Stimulated activated CD8-positive, alpha-beta memory T cell treated with anti-CD3 and anti-CD28 coated beads, Interleukin-12 subunit alpha, Interleukin-12 subunit beta, amount 100 ng/mL, for 24 hours (primary cell): ENCODE measurements around the gene UBE2E2.
"Not testable (repeated sequence)": the region's sequence is repeated elsewhere in the genome, so short reads cannot be mapped to it uniquely, and the experiment has no call there.

Experiments used
- DNase-seq: peaks from one replicate; pipeline ENCODE4 v3.0.0-alpha.2; 2020; ENCODE audit errors: extremely low read depth

The UBE2E2 gene

DNA sequence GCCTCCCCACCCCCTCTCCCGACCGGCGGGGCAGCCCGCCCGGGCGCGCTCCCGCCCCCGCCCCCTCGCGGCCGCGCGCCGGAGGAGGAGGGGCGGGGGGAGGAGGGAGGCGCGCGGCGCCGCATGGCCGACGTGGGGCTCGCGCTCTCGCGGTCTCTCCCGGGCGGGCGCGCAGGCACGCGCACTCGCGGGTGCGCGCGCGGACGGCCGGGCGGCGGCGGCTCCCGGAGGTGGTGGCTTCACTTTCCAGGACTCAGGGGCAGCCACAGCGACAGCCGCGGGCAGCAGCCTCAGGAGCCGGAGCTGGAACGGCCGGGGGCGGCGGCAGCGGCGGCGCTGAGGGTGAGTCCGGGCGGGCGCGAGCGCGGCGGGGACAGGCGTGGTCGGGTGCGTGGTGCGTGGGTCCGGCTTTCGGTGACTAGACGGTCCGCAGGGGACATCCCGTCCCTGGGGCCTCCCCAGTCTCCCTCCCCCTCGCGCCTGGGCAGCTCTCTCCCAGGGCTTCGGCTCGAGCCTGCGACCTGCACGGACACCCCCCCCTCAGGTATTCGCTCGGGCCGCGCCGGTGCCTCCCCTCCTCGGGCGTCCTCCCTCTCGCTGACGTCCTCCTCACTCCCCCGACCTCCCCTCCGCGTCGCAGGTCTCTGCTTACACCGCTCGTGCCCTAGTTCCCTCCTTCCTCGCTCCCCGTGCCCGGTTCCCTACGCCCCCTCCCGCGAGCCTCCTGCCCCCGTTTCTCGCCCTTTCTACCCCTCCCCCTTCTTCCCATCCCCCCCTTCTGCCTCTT lies at the start of gene UBE2E2:
Gene UBE2E2 (plus strand): TSS at position 407 of the 787 bp plus-strand sequence.
- DNase-seq = no peak

DNA sequence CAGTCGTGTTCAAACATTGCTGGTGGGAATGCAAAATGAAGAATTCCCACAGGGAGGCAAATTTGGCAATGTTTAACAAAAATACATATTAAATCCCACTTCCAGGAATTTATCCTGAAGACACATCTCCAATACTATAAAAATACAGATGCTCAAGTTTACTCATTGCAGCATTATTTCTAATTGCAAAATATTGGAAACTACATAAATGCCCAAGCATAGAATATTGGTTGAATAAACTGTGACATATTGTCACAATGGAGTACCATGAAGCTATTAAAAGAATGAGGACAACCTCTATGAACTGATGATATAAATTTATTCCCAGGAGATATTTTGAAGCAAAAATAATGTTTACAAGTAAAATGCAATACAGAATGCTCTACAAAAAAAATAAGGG lies 49.7 kb upstream of the UBE2E2 start:
- no peak for DNase-seq

DNA sequence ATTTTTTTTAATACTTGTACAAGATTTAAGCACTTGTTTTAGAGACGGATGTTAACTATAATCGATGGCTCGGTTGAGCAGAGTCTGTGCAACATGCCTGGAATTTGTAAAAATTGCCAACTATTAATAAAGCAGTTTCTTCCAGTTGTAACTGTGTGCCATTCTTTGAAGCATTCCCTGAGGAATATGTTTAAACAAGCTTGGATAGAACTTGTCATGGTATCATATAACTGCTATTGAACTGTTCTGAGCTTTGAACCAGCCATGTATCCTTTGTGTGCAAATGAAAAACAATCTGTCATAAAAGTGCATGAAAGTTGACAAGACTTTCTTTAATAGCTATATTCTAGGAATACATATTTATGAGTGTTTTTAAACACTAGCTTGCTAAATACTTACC lies 45.8 kb upstream of the UBE2E2 start:
- DNase-seq = no peak

DNA sequence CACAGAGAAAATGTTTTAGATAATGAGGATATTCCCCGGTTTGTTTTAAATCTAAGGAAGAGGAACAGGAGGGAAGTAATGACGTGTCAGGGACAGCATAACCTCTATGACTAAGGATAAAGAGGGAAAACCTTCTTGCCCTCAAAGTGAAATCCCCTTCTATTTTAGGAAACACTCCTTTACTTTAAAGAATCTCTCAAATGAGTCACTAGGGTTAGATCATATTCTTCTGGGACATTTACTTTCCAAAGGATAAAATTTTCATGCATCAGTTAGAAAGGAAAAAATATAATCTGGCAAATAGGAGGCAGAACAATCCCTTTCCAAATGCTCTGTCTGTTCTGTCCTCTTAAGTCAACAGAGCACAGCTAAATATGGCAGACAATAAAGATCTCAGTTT lies 43.2 kb upstream of the UBE2E2 start:
- no peak for DNase-seq

DNA sequence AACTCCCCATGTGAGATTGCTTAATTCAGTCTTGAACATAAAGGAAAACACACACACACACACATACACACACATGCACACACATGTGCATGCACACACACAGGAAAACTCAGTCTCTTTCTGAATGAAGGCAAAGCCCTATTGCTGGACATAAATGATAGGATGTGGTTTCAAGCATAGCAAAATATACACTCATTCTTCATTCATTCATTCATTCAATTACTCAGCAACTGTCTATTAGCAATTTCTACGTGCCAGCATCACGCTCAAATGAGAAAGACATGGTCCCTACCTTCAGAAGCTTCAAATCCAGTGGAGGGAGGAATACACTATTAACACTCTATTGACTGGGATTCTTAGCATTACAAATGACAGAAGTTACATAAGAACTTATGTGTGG lies 41.8 kb upstream of the UBE2E2 start:
- DNase-seq = no peak

DNA sequence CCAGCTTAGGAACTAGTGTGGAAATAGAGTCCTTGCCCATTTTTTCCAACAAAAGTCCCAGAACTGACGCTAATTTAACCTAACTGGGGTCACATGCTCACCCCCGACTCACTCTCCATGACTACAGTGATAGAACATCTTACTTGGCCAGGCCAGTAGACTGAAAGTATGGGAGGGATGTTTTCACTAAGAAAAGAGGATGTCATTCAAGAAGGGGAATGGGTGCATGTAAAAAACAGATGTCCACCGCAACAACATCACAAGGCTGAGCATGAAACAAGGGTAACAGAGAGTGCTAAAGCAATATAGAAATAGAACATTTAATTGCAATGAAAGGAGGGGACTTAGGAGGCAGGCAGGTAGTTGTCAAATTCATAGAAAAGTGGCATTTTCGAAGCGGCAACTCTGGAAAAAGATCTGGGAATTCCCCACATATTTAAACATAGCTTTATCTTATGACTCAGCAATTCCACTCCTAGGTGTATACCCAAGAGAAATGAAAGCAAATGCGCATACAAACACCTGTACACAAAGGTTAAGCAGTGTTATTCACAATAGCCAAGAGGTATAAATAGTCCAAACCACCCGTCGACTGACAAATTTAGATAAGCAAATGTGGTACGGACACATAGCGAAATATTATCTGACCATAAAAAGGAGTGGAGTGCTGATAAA lies 41.1 kb upstream of the UBE2E2 start:
- no peak for DNase-seq

DNA sequence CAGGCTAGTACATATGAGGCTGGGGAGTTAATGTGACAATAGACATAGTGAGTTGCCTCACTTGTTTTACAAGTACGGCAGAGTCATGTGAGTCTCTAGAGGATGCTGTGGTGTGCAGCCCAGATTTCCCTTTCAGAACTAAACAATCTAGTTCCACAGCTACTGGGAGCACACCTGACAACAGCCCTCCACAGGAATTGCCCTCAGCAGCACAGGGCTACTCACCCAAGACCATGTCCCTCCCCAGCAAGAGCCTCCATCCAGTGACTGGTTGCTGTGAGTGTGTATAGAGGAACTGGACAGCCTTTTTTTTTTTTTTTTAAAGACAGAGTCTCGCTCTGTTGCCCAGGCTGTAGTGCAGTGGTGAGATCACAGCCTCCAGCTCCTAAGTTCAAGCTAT lies 40.2 kb upstream of the UBE2E2 start:
- DNase-seq = no peak

DNA sequence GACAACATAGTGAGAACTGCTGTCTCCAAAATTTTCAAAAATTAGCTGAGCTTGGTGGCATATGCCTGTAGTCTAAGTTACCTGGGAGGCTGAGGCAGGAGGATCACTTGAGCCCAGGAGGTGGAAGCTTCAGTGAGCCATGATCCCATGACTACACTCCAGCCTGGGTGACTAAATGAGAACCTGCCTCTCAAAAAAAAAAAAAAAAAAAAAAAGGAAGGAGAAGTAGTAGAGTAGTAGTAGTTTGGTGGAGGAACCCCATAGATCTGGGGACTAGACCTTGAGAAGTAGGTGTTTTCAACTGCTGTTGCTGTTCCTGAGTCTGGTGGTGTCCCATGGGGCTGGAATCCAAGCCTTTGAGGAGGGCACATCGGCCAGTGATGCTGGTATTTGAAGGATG lies 38.4 kb upstream of the UBE2E2 start:
- no peak for DNase-seq

DNA sequence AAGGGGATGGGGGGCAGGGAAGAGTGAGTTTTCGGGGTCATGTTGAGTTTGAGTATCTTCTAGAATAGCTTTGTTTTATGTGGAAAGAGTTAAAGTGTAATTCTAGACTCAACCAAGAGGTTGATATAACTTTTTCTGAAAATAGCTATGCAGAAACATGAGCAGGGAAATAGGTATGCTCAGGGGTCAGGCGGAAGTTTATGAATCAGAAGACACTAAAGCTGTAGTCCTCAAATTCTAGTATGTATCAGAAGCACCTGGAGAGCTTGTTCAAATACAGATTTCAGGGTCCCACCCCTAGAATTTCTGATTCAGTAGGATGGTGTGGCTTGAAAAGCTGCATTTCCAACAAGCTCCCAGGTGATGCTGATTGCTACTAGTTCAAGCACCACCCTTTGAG lies 37.6 kb upstream of the UBE2E2 start:
- no peak for DNase-seq

DNA sequence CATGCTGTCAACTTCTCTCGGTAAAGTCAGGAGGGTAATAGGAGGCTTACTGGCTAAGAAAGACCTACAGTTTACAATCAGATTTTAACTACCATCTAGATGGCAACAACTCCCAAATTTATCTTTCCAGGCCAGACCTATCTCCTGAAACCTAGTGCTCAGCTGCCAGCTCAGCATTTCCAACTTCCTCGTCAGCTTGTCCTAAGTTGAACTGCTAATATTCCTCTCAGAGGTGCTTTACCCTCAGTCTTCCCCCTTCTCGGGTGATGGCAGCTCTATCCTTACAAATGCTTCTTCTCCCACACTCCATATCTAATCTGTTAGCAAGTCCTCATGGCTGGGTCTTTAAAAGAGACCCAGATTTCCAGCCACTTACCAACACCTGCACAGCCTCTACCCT lies 36.9 kb upstream of the UBE2E2 start:
- DNase-seq = no peak

DNA sequence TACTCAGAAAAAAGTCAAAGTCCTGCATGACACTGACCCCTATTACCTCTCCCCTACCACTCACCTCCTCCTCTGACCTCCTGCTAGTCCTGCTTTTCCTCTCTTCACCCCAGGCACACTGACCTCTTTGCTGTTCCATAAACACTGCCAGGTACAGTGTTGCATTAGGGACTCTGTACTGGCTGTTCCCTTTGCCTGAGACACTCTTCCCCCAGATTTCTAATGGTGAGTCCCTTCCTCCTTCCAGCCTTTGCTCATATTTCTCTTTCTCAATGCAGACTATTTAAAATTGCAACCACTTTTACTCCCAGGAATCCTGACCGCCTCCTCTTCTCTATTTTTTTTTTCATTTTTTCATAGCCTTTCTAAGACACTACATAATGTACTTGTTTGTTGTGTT lies 36.3 kb upstream of the UBE2E2 start:
- DNase-seq = no peak

DNA sequence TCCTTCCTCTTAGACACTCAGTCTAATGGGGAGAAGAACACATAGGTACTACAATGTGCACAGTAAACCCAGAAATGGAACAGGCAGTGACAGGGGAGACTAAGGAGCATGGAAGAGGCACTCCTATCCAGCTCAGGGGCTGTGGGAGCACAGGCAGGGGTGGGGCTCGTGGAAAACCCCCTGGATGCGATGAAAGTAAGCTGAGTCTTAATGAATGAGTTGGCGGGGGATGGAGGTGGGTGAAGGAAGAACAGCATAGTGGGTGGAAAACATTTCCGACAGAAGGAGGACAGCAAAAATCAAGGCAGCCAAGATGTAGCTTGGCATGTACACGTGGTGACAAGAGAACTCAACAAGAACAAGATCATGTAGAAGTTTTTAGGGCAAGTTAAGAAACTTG lies 33.6 kb upstream of the UBE2E2 start:
- no peak for DNase-seq

DNA sequence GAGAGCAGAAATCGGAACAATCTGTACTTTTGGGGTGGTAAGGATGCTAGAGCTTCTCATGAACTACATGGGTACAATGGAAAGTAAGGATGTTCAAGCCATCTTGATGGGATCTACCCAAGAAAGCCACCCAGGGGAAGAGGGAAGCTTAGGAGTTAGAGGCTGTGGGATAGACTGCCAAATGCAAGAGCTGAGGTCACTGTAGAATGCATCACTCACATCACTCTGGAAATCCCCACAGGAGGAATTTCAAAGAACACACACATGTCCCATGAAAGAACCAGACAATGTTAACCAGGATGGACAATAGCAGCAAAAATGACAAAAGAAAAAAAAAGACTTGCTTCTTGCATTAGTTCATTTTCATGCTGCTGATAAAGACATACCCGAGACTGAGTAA lies 32.8 kb upstream of the UBE2E2 start:
- DNase-seq = no peak

DNA sequence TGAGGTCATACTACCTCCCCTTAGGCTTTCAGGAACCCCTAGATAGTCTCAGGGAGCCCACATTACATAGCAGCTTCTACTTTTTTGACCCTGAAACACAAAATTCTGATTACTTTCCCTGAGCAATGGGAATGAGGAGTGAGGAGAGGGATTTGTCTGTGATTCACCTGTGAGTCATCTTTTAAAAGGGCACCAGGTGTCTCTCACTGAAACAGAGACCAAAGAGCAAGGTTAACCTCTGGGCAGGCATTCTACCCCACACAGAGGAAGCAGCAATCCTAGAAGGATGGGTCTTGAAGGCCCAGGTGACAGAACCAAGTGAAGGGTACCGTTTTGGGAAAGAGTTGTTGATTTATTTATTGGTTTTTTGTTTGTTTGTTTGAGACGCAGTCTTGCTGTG lies 31.1 kb upstream of the UBE2E2 start:
- DNase-seq = no peak

DNA sequence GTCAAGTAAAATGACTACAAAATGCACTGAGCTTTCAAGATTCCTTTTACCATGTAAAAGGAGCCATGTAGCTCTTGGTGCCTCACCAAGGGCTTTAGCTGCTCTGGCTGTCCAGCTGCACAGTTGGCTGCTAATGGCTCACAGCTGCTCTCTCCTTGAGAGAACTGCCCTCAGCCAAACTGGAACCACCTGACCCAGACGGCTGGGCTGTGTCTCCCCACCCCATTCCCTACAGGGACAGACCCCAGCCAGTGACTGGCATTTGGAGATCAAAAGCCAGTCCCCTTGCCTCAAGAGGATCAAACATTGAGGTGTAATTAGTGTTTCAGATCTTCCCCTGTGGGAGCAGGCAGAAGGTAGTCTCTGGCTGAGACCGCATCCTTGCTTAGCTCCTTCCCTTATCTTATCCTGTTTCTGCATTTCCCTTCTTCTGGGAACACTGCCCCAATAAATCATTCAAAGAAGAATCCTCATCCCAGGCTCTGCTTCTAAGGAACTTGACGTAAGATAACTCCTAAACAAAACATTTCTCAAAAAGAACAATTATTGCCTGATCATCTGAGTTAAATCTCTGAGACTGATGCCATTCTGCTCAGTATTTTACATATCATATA lies 28.6 kb upstream of the UBE2E2 start:
- no peak for DNase-seq

DNA sequence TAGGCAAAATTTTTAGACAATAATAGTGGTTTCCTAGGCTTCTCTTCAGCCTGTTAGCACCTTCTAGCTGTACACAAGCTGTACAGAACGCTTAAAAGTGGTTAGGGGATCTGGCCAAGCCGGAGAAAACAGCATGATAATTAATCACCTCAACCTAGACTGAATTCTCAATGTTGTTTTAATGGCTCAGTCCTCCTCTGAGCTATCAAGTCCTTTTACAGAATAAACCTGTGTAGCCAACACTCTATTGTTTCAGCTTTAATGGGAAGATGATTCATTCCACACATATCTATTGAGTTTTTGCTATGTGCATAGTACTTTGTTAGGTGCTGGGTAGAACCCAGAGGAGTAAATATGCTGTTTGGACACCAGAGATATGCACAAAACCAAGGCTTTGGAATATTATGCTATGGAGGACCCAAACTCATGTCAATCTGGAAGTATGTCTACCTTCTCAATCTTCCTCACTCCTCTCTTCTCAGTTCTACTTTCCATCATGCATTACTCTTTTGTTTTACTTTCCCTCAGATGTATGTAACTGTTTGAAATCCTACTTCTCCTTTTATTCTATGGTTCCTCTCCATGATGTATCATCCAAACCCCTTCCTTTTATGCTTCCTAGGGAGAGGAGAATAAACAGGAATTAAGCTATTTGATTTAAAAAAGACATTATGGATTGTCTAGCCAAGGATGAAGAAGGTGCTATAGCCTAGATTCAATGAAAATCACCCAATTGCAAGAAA lies 27.6 kb upstream of the UBE2E2 start:
- DNase-seq = no peak

DNA sequence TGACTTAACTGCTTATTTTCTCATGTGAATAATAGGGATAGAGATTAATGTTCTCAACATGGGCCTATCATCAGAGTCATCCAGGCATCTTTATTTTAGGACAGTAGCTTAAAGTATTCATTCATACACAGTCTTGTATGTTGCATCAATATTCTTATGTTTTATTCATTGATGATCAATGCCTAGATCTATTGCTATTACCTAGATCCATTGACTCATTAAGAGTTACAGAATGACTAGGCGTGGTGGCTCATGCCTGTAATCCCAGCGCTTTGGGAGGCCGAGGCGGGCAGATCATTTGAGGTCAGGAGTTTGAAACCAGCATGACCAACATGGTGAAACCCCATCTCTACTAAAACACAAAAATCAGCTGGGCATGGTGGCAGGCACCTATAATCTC lies 26.3 kb upstream of the UBE2E2 start:
- not testable (repeated sequence) for DNase-seq

DNA sequence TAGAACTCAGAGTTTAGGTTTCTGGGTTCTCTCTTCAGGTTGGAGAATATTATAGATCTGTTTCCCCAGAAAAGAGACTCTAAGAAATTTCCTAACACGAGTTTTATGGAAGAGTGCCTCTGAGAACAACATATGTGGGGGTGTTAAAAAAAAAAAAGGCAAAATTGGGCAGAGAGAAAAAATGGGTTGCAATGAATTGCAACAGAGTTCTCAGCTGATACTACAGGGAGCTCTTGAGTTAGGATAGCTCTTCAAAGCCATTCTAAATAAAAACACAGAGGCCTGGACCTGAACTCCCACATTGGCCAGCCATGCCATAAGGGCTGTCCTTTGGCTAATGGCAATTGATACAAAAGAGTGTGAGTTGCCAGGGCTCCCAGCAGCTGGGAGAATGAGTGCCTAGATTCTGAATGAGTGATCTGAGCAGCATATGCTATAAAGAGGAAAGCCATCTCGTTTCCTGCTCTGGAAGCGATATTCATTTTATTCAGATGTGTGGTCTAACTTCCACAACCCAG lies 20.1 kb upstream of the UBE2E2 start:
- no peak for DNase-seq

DNA sequence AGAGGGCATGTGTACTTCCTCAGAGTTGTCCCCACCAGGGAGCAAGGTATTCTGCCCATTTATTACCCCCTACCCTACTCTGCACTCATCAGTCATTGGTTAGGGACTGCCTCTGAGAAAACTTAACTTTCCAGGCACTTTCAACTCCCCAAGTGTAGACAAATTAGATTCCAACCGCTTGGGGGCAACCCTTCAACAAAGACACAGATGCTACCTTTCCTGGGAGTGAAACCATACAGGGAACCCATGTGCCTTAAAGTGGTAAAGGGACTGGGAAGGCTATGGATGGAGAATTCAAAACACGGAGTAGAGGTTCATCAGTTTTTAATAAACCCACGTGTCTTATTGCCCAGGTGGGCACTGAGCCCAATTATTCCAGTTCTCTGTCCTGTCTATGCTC lies 19.4 kb upstream of the UBE2E2 start:
- DNase-seq = no peak

DNA sequence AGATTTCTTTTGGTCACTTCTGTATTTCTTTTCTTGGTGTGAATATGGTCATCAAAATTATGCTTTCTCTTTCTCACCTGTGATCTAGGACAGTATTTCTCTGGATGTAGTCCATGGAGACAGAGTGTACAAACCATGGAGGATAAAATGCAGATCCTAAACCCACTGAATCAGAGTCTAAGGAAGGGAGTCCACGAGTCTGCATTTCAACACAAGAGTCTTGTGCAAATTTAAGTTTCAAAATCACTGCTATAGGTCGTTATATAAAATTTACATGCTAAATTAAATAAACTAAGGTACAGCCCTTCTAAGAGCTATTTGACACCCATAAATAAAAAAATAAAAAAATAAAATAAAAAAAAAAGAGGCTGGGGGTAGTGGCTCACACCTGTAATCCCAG lies 17.3 kb upstream of the UBE2E2 start:
- no peak for DNase-seq

DNA sequence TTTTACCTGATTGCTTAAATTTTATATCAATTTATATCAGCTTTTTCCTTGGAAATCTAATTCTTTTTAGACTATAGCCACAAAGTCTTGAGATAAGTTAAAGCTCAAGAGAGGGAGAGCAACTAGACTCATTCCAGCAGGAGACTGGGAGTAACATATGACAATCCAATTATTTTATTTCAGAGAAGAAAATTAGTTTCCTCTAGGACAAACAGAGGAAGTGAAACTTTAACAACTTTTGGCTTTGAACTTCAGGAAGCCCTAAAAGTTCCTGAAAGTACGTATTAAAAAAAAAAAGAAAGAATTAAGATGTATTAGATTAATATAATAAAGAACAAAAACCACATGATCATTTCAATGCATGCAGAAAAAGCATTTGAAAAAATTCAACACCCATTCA lies 13.9 kb upstream of the UBE2E2 start:
- DNase-seq = no peak

DNA sequence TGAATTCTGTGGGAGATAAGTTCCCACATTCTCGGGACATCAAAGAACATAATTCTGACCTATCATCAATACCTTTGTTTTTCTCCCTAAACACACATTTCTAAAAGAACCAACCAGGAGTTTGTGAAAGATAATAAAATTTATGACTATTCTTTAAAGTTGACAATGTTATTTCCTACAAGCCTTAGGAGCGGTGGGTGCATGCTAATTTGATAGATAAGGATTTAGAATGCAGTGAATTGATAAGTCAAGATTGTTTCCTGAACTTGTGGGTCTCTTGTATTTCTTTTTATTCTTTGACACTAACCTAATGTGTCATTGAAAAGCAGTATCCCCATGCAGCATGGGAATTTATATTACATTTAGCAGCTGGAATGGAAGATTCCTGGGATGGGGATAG lies 10.3 kb upstream of the UBE2E2 start:
- DNase-seq = no peak
